HL-60 (cell line): ENCODE measurements around the gene HRG.

Experiments used
- DNase-seq, 2 experiments: peaks; one replicate each; pipeline ENCODE4 v3.0.0-alpha.2; 2010 to 2020; ENCODE audit warnings: low read depth in 1 of 2, low spot score in 1 of 2
- H3K27ac ChIP-seq: fragments of 250-450 bp; sonication (Bioruptor Pico); replicated peaks from 2 replicates; pipeline ENCODE4 v1.5.1; 2020; ENCODE audit warnings: mild to moderate bottlenecking, moderate library complexity
- H3K27me3 ChIP-seq: fragments of 250-450 bp; sonication (Bioruptor Pico); 2 replicates; pipeline ENCODE4 v1.5.1; 2021; ENCODE audit warnings: mild to moderate bottlenecking, moderate library complexity; ENCODE audit not compliant: insufficient read depth, poor library complexity, severe bottlenecking
- H3K4me3 ChIP-seq: replicated peaks from 2 replicates; pipeline ENCODE4 v1.5.1; 2011; ENCODE audit warnings: mild to moderate bottlenecking, control low read depth, low read length; ENCODE audit not compliant: insufficient read depth
- CTCF ChIP-seq: IDR thresholded peaks from one replicate; pipeline ENCODE4 v1.5.1; 2011; ENCODE audit warnings: low read length, control low read depth, inconsistent platforms; ENCODE audit not compliant: insufficient read depth
- GABPA ChIP-seq: IDR thresholded peaks from 2 replicates; pipeline ENCODE4 v1.6.1; 2012; ENCODE audit warnings: low read depth
- POLR2AphosphoS5 ChIP-seq: IDR thresholded peaks from 2 replicates; pipeline ENCODE4 v1.6.1; 2012; ENCODE audit warnings: low read depth
- REST ChIP-seq: IDR thresholded peaks from 2 replicates; pipeline ENCODE4 v1.6.1; 2012; ENCODE audit warnings: low read depth; ENCODE audit not compliant: insufficient replicate concordance
- SPI1 ChIP-seq: IDR thresholded peaks from 2 replicates; pipeline ENCODE4 v1.6.1; 2012; ENCODE audit warnings: low read depth, mild to moderate bottlenecking, borderline replicate concordance

Gene HRG

GRCh38 chr3:186621894-186622650 lies 43.7 kb upstream of the HRG start:
- DNase-seq: no peak
- Histone ChIP-seq H3K4me3 (no peak overlapping the region), H3K27ac (no peak overlapping the region), H3K27me3 (peaks cover 3% of the 10 kb centered on the region)
- TF ChIP-seq GABPA (no peak), POLR2AphosphoS5 (no peak), REST (no peak), SPI1 (no peak), CTCF (no peak)

- Histone ChIP-seq H3K27me3 (peaks cover 2% of the 10 kb centered on the region), H3K4me3 (no peak overlapping the region), H3K27ac (no peak overlapping the region)
- TF ChIP-seq CTCF (no peak), SPI1 (no peak), POLR2AphosphoS5 (no peak), REST (no peak), GABPA (no peak)
- no peak for DNase-seq
Measured at GRCh38 chr3:186622651-186623310, 43.0 kb upstream of the HRG start.

GRCh38 chr3:186624598-186624997 lies 41.2 kb upstream of the HRG start:
- H3K27ac ChIP-seq: no peak overlapping the region
- H3K4me3 ChIP-seq: no peak overlapping the region
- TF ChIP-seq POLR2AphosphoS5 (no peak), SPI1 (no peak), REST (no peak), CTCF (no peak), GABPA (no peak)
- peaks cover 4% of the 10 kb centered on the region for H3K27me3 ChIP-seq
- DNase-seq: no peak
